ENCODE data around the gene NCSTN. TPM values are rescaled to one million over a fixed set of nuclear protein-coding genes. Genes with fewer than 3 reads are reported as not detected.

Gene NCSTN
- polyA plus RNA-seq, 1 donor from 2014 or later, result 21.0 TPM

GRCh38 chr1:160338580-160338979, 4.6 kb upstream of the NCSTN start:
- H3K79me2 ChIP-seq (replicated peaks; ENCODE audit: insufficient read depth, low read length), result peaks cover 55% of the 10 kb centered on the region
- H3K9me2 ChIP-seq (ENCODE audit: insufficient read depth, low read length), result no peaks in the 10 kb centered on the region
- H3K9me3 ChIP-seq (ENCODE audit: low read length), result no peaks in the 10 kb centered on the region
- H3K27me3 ChIP-seq (ENCODE audit: insufficient read depth, low read depth, low read length), result no peaks in the 10 kb centered on the region
- TF ChIP-seq EP300 (conservative IDR thresholded peaks at IDR 0.05; ENCODE audit: poor library complexity, severe bottlenecking), result no peak
- no peak for TF ChIP-seq POLR2AphosphoS5 (IDR thresholded peaks at IDR 0.05)
- TF ChIP-seq TAF1 (IDR thresholded peaks at IDR 0.05; ENCODE audit: low read depth), result no peak
- no peak for TF ChIP-seq MXI1 (conservative IDR thresholded peaks at IDR 0.05; ENCODE audit: poor library complexity, severe bottlenecking)
- no peak for TF ChIP-seq REST (IDR thresholded peaks at IDR 0.05; ENCODE audit: borderline replicate concordance)
- no peak for TF ChIP-seq EZH2 (IDR thresholded peaks at IDR 0.05; ENCODE audit: borderline replicate concordance, insufficient read depth, low read length, poor library complexity, severe bottlenecking)
- TF ChIP-seq RAD21 (conservative IDR thresholded peaks at IDR 0.05), result no peak
- no peak for TF ChIP-seq CTCF (IDR thresholded peaks at IDR 0.05; ENCODE audit: poor library complexity, severe bottlenecking)
- TF ChIP-seq SMC3 (conservative IDR thresholded peaks at IDR 0.05; ENCODE audit: poor library complexity), result no peak
- H3K27ac ChIP-seq (ENCODE audit: low read length), result no peak overlapping the region
- no peak overlapping the region for H3K4me2 ChIP-seq (ENCODE audit: low read length)
- H3F3A ChIP-seq (ENCODE audit: insufficient read depth, low read length, poor library complexity, severe bottlenecking), result no peaks in the 10 kb centered on the region
- peaks cover 5% of the 10 kb centered on the region for H3K36me3 ChIP-seq (ENCODE audit: insufficient read depth, low read length)
- no peaks in the 10 kb centered on the region for H4K20me1 ChIP-seq (ENCODE audit: insufficient read depth)
- no peak overlapping the region for H2AFZ ChIP-seq (ENCODE audit: low read depth, low read length)
- no peak overlapping the region for H3K9ac ChIP-seq (ENCODE audit: low read length)
- H3K4me3 ChIP-seq (ENCODE audit: low read length), result no peak overlapping the region

- H4K20me1 ChIP-seq (ENCODE audit: insufficient read depth), result no peaks in the 10 kb centered on the region
These were observed 3.0 kb upstream of the NCSTN start for GRCh38 chr1:160340146-160340545.

More at GRCh38 chr1:160340146-160340545, 3.0 kb upstream of the NCSTN start:
- peaks cover 70% of the 10 kb centered on the region for H3K79me2 ChIP-seq (replicated peaks; ENCODE audit: insufficient read depth, low read length)
- H3F3A ChIP-seq (ENCODE audit: insufficient read depth, low read length, poor library complexity, severe bottlenecking), result no peaks in the 10 kb centered on the region
- no peak overlapping the region for H3K27ac ChIP-seq (ENCODE audit: low read length)
- peaks cover 5% of the 10 kb centered on the region for H3K36me3 ChIP-seq (ENCODE audit: insufficient read depth, low read length)
- no peaks in the 10 kb centered on the region for H3K9me2 ChIP-seq (ENCODE audit: insufficient read depth, low read length)
- no peaks in the 10 kb centered on the region for H3K9me3 ChIP-seq (ENCODE audit: low read length)
- no peak overlapping the region for H2AFZ ChIP-seq (ENCODE audit: low read depth, low read length)
- H3K4me3 ChIP-seq (ENCODE audit: low read length), result no peak overlapping the region
- H3K4me2 ChIP-seq (ENCODE audit: low read length), result no peak overlapping the region
- H3K27me3 ChIP-seq (ENCODE audit: insufficient read depth, low read depth, low read length), result no peaks in the 10 kb centered on the region
- H3K9ac ChIP-seq (ENCODE audit: low read length), result no peak overlapping the region
- no peak for TF ChIP-seq TAF1 (IDR thresholded peaks at IDR 0.05; ENCODE audit: low read depth)
- TF ChIP-seq CTCF (IDR thresholded peaks at IDR 0.05; ENCODE audit: poor library complexity, severe bottlenecking), result no peak
- TF ChIP-seq EP300 (conservative IDR thresholded peaks at IDR 0.05; ENCODE audit: poor library complexity, severe bottlenecking), result no peak
- no peak for TF ChIP-seq EZH2 (IDR thresholded peaks at IDR 0.05; ENCODE audit: borderline replicate concordance, insufficient read depth, low read length, poor library complexity, severe bottlenecking)
- TF ChIP-seq RAD21 (conservative IDR thresholded peaks at IDR 0.05), result no peak
- no peak for TF ChIP-seq POLR2AphosphoS5 (IDR thresholded peaks at IDR 0.05)
- no peak for TF ChIP-seq REST (IDR thresholded peaks at IDR 0.05; ENCODE audit: borderline replicate concordance)
- no peak for TF ChIP-seq SMC3 (conservative IDR thresholded peaks at IDR 0.05; ENCODE audit: poor library complexity)
- no peak for TF ChIP-seq MXI1 (conservative IDR thresholded peaks at IDR 0.05; ENCODE audit: poor library complexity, severe bottlenecking)
